Measurements from ENCODE around the gene MALL. TPM values are rescaled to one million over a fixed set of nuclear protein-coding genes. Genes with fewer than 3 reads are reported as not detected.
"Not testable (repeated sequence)": the region's sequence is repeated elsewhere in the genome, so short reads cannot be mapped to it uniquely, and the experiment has no call there.

MALL gene
- total and polyA plus RNA-seq, 10 of the 15 experiments (the other 5 are each of a cell fraction or from before 2014, with no cell fraction given): 0.26 TPM; not detected in 9

DNA sequence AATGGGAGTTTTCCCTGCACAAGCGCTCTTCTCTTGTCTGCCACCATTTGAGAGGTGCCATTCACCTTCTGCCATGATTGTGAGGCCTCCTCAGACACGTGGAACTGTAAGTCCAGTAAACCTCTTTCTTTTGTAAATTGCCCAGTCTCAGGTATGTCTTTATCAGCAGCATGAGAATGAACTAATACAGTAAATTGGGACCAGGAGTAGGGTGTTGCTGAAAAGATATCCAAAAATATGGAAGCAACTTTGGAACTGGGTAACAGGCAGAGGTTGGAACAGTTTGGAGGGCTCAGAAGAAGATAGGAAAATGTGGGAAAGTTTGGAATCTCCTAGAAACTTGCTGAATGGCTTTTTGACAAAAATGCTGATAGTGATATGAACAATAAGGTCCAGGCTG lies 38.6 kb upstream of the MALL start:
- H2AFZ ChIP-seq (ENCODE audit: control insufficient read depth, low read depth, low read length); H3K27ac ChIP-seq (ENCODE audit: control insufficient read depth, insufficient read depth); DNase-seq (ENCODE audit: low read depth, low spot score); H3K4me1 ChIP-seq (ENCODE audit: control insufficient read depth, insufficient read depth, low read length); SMC1A ChIA-PET (ENCODE audit: uncharacterized antibody, unreplicated experiment); H3K9ac ChIP-seq (ENCODE audit: control insufficient read depth, insufficient read depth, low read length); H4K20me1 ChIP-seq (ENCODE audit: control insufficient read depth, insufficient read depth); H3K4me2 ChIP-seq (ENCODE audit: control insufficient read depth, insufficient read depth); H3K27me3 ChIP-seq (replicated peaks in 1 of 2; ENCODE audit: control insufficient read depth in 2 of 2, insufficient read depth in 2 of 2, low read length in 1 of 2); intact Hi-C loops (cut with micrococcal nuclease; ENCODE audit: unreplicated experiment); ATAC-seq; RAD21 ChIA-PET (ENCODE audit: unreplicated experiment); BruUV-seq (replicated peaks); H3K79me2 ChIP-seq (ENCODE audit: control insufficient read depth, insufficient read depth, low read length); CTCF ChIA-PET; H3K9me3 ChIP-seq (replicated peaks; ENCODE audit: control insufficient read depth, insufficient read depth, low read length); POLR2A ChIA-PET; H3K4me3 ChIP-seq; H3K36me3 ChIP-seq (ENCODE audit: control insufficient read depth in 2 of 2, insufficient read depth in 2 of 2, low read length in 1 of 2); FAIRE-seq: not testable (repeated sequence)
- in situ Hi-C loops (cut with MboI): loop anchor here (25.0 kb wide), 1 partner anchor 1533 kb away; no protein-coding TSS in a partner anchor
- 9% methylated on average over 2 of the region's 2 CpGs for WGBS (ENCODE audit: insufficient coverage, insufficient replicate concordance, low lambda C conversion rate, missing lambda C conversion rate)

DNA sequence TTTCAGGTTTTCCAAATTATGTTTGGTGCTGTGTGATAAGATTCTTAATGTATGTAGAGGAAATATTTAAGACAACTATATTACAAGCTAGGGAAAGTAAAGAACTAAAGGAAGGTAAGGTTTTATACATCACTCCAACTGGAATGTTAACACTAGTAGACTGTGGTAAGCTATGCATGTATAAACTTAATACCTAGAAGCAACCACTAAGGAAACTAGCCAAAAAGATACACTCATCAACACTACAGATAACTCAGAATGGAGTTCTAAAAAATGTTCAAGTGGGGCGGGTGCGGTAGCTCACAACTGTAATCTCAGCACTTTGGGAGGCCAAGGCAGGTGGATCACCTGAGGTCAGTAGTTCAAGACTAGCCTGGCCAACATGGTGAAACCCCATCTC lies 37.8 kb upstream of the MALL start:
- Histone ChIP-seq H3K36me3 (ENCODE audit: control insufficient read depth in 2 of 2, insufficient read depth in 2 of 2, low read length in 1 of 2) (no peaks in the 10 kb centered on the region), H3K9ac (ENCODE audit: control insufficient read depth, insufficient read depth, low read length) (no peak overlapping the region), H4K20me1 (ENCODE audit: control insufficient read depth, insufficient read depth) (no peaks in the 10 kb centered on the region), H3K27me3 (replicated peaks in 1 of 2; ENCODE audit: control insufficient read depth in 2 of 2, insufficient read depth in 2 of 2, low read length in 1 of 2) (no peaks in the 10 kb centered on the region; a peak in 1 of 4 replicates), H3K79me2 (ENCODE audit: control insufficient read depth, insufficient read depth, low read length) (no peaks in the 10 kb centered on the region), H3K4me3 (no peak overlapping the region), H3K4me1 (ENCODE audit: control insufficient read depth, insufficient read depth, low read length) (no peaks in the 10 kb centered on the region), H2AFZ (ENCODE audit: control insufficient read depth, low read depth, low read length) (no peak overlapping the region), H3K4me2 (ENCODE audit: control insufficient read depth, insufficient read depth) (no peak overlapping the region), H3K9me3 (replicated peaks; ENCODE audit: control insufficient read depth, insufficient read depth, low read length) (no peaks in the 10 kb centered on the region; the same call in 2 of the 3 replicates), H3K27ac (ENCODE audit: control insufficient read depth, insufficient read depth) (no peak overlapping the region)
- in situ Hi-C loops (cut with MboI): loop anchor here (25.0 kb wide), 1 partner anchor 1534 kb away; no protein-coding TSS in a partner anchor
- BruUV-seq (replicated peaks): no TSS peak
- ATAC-seq (no peak), FAIRE-seq (no peak), DNase-seq (ENCODE audit: low read depth, low spot score) (no peak)
- TF ChIP-seq RB1 (IDR thresholded peaks at IDR 0.05; ENCODE audit: borderline replicate concordance) (no peak), DPF2 (IDR thresholded peaks at IDR 0.05) (no peak), ZNF217 (IDR thresholded peaks at IDR 0.05) (no peak), BCL3 (IDR thresholded peaks at IDR 0.05; ENCODE audit: borderline replicate concordance, insufficient read depth, low read depth, low read length, poor library complexity, severe bottlenecking) (no peak), ZNF384 (IDR thresholded peaks at IDR 0.05; ENCODE audit: borderline replicate concordance, low read depth, low read length) (no peak), MTA3 (IDR thresholded peaks at IDR 0.05; ENCODE audit: borderline replicate concordance, low read length) (no peak)
- TF ChIP-seq, protein P1, sequence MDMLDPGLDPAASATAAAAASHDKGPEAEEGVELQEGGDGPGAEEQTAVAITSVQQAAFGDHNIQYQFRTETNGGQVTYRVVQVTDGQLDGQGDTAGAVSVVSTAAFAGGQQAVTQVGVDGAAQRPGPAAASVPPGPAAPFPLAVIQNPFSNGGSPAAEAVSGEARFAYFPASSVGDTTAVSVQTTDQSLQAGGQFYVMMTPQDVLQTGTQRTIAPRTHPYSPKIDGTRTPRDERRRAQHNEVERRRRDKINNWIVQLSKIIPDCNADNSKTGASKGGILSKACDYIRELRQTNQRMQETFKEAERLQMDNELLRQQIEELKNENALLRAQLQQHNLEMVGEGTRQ (IDR thresholded peaks at IDR 0.05; ENCODE audit: borderline replicate concordance, low read depth, low read length): no peak
- 92% methylated on average over 2 of the region's 2 CpGs for WGBS (ENCODE audit: insufficient coverage, insufficient replicate concordance, low lambda C conversion rate, missing lambda C conversion rate)
- CTCF ChIA-PET: no interaction called here
- SMC1A ChIA-PET (ENCODE audit: uncharacterized antibody, unreplicated experiment): no interaction called here
- POLR2A ChIA-PET: no interaction called here
- RAD21 ChIA-PET (ENCODE audit: unreplicated experiment): no interaction called here
- intact Hi-C loops (cut with micrococcal nuclease; ENCODE audit: unreplicated experiment): no loop called here
